DMS153 (cell line): Measurements from ENCODE around the gene GAGE12D.
"Not testable (repeated sequence)": the region's sequence is repeated elsewhere in the genome, so short reads cannot be mapped to it uniquely, and the experiment has no call there.

Experiments
- DNase-seq: peaks from one replicate; lab custom pipeline; 2025; lab: John Stamatoyannopoulos, UW

Gene GAGE12D

DNA sequence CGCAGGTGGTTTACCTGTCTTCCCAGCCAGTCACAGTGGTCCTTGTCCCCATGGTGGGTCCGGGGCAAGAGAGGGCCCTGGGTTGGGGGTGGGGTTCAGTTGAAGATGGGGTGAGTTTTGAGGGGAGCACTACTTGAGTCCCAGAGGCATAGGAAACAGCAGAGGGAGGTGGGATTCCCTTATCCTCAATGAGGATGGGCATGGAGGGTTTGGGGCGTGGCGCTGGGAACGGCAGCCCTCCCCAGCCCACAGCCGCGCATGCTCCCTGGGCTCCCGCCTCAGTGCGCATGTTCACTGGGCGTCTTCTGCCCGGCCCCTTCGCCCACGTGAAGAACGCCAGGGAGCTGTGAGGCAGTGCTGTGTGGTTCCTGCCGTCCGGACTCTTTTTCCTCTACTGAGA is at the start of gene GAGE12D:
GAGE12D (plus strand) TSS at position 301 of the 400 bp plus-strand sequence. CDS start 1,155 bp downstream, outside the sequence.
- DNase-seq = not testable (repeated sequence)

DNA sequence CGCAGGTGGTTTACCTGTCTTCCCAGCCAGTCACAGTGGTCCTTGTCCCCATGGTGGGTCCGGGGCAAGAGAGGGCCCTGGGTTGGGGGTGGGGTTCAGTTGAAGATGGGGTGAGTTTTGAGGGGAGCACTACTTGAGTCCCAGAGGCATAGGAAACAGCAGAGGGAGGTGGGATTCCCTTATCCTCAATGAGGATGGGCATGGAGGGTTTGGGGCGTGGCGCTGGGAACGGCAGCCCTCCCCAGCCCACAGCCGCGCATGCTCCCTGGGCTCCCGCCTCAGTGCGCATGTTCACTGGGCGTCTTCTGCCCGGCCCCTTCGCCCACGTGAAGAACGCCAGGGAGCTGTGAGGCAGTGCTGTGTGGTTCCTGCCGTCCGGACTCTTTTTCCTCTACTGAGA is 9.7 kb upstream of the GAGE12D start, which contains the start of gene GAGE12C:
GAGE12C (plus strand) TSS at position 301 of the 400 bp plus-strand sequence. CDS start 1,155 bp downstream, outside the sequence.
- DNase-seq = not testable (repeated sequence)

GRCh38 chrX:49550989-49551388 is 9.5 kb downstream of the GAGE12D start, which contains the start of gene GAGE12E:
GAGE12E (plus strand) TSS chrX:49551289; CDS start chrX:49552444, 1,155 bp downstream.
- not testable (repeated sequence) for DNase-seq

- DNase-seq = not testable (repeated sequence)
Observed at GRCh38 chrX:49560542-49560941, 19.0 kb downstream of the GAGE12D start, which contains the start of gene GAGE12F. GAGE12F (plus strand) TSS chrX:49560842; CDS start chrX:49561997, 1,155 bp downstream.

DNA sequence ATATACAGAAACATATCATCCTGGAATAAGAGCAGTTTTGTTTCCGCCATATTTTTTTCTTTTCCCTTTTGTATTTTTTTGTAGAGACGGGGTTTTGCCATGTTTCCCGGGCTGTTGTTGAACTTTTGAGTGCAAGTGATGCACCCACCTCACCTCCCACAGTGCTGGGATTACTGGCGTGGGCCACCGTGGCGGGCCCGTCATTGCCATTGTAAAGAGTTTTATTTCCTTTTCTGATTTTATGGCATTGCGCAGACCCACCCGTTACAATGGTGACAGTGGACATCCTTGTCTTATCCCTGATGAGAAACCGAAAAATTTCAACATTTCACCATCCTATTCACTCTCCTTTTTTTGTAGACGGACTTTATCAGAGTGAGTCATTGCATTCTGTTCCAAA is 27.2 kb downstream of the GAGE12D start:
- not testable (repeated sequence) for DNase-seq

DNA sequence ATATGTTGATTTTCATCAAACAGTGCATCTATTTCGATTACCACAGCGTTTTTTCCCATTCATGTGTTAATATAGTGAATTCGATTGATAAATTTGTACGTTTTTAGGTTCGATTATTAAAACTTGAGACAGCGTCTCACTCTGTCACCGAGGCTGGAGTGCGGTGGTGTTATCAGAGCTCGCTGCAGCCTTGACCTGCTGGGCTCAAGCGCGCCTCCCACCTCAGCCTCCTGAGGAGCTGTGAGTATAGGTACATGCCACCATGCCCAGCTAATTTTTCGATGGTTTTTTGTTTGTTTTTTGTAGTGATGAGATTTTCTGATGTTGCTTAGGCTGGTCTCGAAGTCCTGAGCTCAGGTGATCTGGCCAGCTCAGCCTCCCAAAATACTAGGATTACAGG is 27.6 kb downstream of the GAGE12D start:
- not testable (repeated sequence) for DNase-seq

DNA sequence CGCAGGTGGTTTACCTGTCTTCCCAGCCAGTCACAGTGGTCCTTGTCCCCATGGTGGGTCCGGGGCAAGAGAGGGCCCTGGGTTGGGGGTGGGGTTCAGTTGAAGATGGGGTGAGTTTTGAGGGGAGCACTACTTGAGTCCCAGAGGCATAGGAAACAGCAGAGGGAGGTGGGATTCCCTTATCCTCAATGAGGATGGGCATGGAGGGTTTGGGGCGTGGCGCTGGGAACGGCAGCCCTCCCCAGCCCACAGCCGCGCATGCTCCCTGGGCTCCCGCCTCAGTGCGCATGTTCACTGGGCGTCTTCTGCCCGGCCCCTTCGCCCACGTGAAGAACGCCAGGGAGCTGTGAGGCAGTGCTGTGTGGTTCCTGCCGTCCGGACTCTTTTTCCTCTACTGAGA is 28.6 kb downstream of the GAGE12D start, which contains the start of gene GAGE12G:
GAGE12G (plus strand) TSS at position 301 of the 400 bp plus-strand sequence. CDS start 1,155 bp downstream, outside the sequence.
- DNase-seq = not testable (repeated sequence)

- not testable (repeated sequence) for DNase-seq
Observed at GRCh38 chrX:49579649-49580048, 38.1 kb downstream of the GAGE12D start, which contains the start of gene GAGE12H. GAGE12H (plus strand) TSS chrX:49579949; CDS start chrX:49581104, 1,155 bp downstream.

DNA sequence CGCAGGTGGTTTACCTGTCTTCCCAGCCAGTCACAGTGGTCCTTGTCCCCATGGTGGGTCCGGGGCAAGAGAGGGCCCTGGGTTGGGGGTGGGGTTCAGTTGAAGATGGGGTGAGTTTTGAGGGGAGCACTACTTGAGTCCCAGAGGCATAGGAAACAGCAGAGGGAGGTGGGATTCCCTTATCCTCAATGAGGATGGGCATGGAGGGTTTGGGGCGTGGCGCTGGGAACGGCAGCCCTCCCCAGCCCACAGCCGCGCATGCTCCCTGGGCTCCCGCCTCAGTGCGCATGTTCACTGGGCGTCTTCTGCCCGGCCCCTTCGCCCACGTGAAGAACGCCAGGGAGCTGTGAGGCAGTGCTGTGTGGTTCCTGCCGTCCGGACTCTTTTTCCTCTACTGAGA is 47.7 kb downstream of the GAGE12D start, which contains the start of gene GAGE2A:
GAGE2A (plus strand) TSS at position 301 of the 400 bp plus-strand sequence. CDS start 1,155 bp downstream, outside the sequence.
- DNase-seq = not testable (repeated sequence)

GRCh38 chrX:49589769-49590478 is 48.4 kb downstream of the GAGE12D start:
- DNase-seq = not testable (repeated sequence)

DNA sequence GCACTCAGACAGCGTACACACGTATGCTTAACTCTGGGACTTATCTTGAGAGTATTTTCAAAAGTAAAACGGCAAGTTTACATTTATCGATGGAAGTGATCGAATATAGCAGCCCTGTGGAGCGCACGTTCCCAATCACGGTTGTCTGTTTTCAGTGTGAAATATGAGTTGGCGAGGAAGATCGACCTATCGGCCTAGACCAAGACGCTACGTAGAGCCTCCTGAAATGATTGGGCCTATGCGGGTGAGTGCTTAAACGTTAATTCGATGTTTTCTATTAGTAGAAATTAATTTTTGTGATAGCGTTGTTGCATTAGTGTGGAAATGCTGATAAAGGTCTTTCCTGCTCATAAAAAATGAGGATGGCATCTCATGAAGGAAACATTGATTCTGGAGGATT is 49.0 kb downstream of the GAGE12D start:
- DNase-seq = not testable (repeated sequence)
